Measurements from ENCODE around the gene SUB1.

DNA sequence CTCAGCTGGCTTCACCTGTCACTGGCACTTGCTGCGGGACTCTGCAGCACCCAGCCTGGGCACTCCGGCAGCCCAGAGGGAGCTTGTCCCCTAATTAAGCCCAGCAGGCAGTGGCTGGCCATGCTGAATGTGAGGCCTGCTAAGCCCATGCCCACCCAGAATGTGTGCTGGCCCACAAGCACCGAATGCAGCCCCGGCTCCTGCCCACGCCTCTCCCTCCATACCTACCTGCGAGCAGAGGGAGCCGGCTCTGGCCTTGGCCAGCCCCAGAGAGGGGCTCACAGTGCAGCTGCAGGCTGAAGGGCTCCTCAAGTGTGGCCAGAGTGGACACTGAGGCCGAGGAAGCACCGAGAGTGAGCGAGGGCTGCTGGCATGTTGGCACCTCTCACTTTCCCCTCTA lies 32.4 kb upstream of the SUB1 start:
- TF ChIP-seq, protein P1, sequence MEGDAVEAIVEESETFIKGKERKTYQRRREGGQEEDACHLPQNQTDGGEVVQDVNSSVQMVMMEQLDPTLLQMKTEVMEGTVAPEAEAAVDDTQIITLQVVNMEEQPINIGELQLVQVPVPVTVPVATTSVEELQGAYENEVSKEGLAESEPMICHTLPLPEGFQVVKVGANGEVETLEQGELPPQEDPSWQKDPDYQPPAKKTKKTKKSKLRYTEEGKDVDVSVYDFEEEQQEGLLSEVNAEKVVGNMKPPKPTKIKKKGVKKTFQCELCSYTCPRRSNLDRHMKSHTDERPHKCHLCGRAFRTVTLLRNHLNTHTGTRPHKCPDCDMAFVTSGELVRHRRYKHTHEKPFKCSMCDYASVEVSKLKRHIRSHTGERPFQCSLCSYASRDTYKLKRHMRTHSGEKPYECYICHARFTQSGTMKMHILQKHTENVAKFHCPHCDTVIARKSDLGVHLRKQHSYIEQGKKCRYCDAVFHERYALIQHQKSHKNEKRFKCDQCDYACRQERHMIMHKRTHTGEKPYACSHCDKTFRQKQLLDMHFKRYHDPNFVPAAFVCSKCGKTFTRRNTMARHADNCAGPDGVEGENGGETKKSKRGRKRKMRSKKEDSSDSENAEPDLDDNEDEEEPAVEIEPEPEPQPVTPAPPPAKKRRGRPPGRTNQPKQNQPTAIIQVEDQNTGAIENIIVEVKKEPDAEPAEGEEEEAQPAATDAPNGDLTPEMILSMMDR (tag by site-specific recombination; IDR thresholded peaks at IDR 0.05), result no peak
- TF ChIP-seq KLF9 (tag by site-specific recombination; IDR thresholded peaks at IDR 0.05; ENCODE audit: low read depth), result no peak
- no peak for TF ChIP-seq ZNF391 (tag by site-specific recombination; IDR thresholded peaks at IDR 0.05; ENCODE audit: borderline replicate concordance, low read depth)
- TF ChIP-seq ZNF777 (tag by site-specific recombination; IDR thresholded peaks at IDR 0.05; ENCODE audit: borderline replicate concordance), result no peak
- TF ChIP-seq HOXC10 (CRISPR knock-in tag; IDR thresholded peaks at IDR 0.05), result no peak
- no peak for TF ChIP-seq ZNF24 (tag by site-specific recombination; IDR thresholded peaks at IDR 0.05)
- TF ChIP-seq ZNF548 (tag by site-specific recombination; IDR thresholded peaks at IDR 0.05), result no peak
- TF ChIP-seq ZBTB8A (tag by site-specific recombination; IDR thresholded peaks at IDR 0.05), result no peak
- no peak for TF ChIP-seq KLF10 (tag by site-specific recombination; IDR thresholded peaks at IDR 0.05)
- no peak for TF ChIP-seq GLI4 (tag by site-specific recombination; IDR thresholded peaks at IDR 0.05)
- no peak for TF ChIP-seq KLF16 (tag by site-specific recombination; IDR thresholded peaks at IDR 0.05)
- TF ChIP-seq, protein P2, sequence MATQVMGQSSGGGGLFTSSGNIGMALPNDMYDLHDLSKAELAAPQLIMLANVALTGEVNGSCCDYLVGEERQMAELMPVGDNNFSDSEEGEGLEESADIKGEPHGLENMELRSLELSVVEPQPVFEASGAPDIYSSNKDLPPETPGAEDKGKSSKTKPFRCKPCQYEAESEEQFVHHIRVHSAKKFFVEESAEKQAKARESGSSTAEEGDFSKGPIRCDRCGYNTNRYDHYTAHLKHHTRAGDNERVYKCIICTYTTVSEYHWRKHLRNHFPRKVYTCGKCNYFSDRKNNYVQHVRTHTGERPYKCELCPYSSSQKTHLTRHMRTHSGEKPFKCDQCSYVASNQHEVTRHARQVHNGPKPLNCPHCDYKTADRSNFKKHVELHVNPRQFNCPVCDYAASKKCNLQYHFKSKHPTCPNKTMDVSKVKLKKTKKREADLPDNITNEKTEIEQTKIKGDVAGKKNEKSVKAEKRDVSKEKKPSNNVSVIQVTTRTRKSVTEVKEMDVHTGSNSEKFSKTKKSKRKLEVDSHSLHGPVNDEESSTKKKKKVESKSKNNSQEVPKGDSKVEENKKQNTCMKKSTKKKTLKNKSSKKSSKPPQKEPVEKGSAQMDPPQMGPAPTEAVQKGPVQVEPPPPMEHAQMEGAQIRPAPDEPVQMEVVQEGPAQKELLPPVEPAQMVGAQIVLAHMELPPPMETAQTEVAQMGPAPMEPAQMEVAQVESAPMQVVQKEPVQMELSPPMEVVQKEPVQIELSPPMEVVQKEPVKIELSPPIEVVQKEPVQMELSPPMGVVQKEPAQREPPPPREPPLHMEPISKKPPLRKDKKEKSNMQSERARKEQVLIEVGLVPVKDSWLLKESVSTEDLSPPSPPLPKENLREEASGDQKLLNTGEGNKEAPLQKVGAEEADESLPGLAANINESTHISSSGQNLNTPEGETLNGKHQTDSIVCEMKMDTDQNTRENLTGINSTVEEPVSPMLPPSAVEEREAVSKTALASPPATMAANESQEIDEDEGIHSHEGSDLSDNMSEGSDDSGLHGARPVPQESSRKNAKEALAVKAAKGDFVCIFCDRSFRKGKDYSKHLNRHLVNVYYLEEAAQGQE (tag by site-specific recombination; IDR thresholded peaks at IDR 0.05), result no peak
- no peak for TF ChIP-seq TCF7L2 (IDR thresholded peaks at IDR 0.05; ENCODE audit: borderline replicate concordance, low read depth, low read length)
- TF ChIP-seq ZNF146 (tag by site-specific recombination; IDR thresholded peaks at IDR 0.05), result no peak
